ENCODE measurements around the gene TMEM82. TPM values are rescaled to one million over a fixed set of nuclear protein-coding genes. Genes with fewer than 3 reads are reported as not detected.

Gene TMEM82
- total RNA-seq, 6 donors from 2014 or later, result not detected

- Histone ChIP-seq H3K4me1 (peaks cover 42 to 74% (median 59%) of the 10 kb centered on the region in 4 donors), H3K36me3 (no peaks in the 10 kb centered on the region), H3K27ac (peak overlapping the region in 3 of 4 donors; percentile 55 to 83 (median 83)), H3K9me3 (no peaks in the 10 kb centered on the region), H3K27me3 (no peaks in the 10 kb centered on the region), H3K4me3 (no peak overlapping the region)
- ATAC-seq (ENCODE audit: low FRiP score in 2 of 2) (no peak), DNase-seq (peak in 1 of 2 donors; percentile 59)
- TF ChIP-seq CTCF (IDR thresholded peaks at IDR 0.05), result no peak
- no peak for TF ChIP-seq POLR2AphosphoS5 (IDR thresholded peaks at IDR 0.05)
- no peak for TF ChIP-seq EP300 (IDR thresholded peaks at IDR 0.05)
- no peak for TF ChIP-seq POLR2A (IDR thresholded peaks at IDR 0.05)
- WGBS, 2 donors, result 93 to 94% methylated on average over 17 of the region's 17 CpGs
These were observed 37.6 kb upstream of the TMEM82 start for GRCh38 chr1:15704526-15705183.

- TF ChIP-seq POLR2A (IDR thresholded peaks at IDR 0.05), result no peak
- TF ChIP-seq POLR2AphosphoS5 (IDR thresholded peaks at IDR 0.05), result no peak
- no peak for TF ChIP-seq EP300 (IDR thresholded peaks at IDR 0.05)
- no peak for TF ChIP-seq CTCF (IDR thresholded peaks at IDR 0.05)
- DNase-seq, result no peak
- Histone ChIP-seq H3K27me3 (no peaks in the 10 kb centered on the region), H3K4me1 (peaks cover 37 to 69% (median 55%) of the 10 kb centered on the region in 4 donors), H3K36me3 (no peaks in the 10 kb centered on the region), H3K27ac (peak overlapping the region in 1 of 4 donors; percentile 83), H3K9me3 (no peaks in the 10 kb centered on the region), H3K4me3 (no peak overlapping the region)
- WGBS, 2 donors, result 97 to 99% methylated on average over 11 of the region's 11 CpGs
- no peak for ATAC-seq (ENCODE audit: low FRiP score in 2 of 2)
These were observed 37.1 kb upstream of the TMEM82 start for GRCh38 chr1:15705184-15705566.

- WGBS, 2 donors, result 68 to 69% methylated on average over 7 of the region's 7 CpGs
- Histone ChIP-seq H3K4me3 (no peak overlapping the region), H3K4me1 (peaks cover 35 to 55% (median 47%) of the 10 kb centered on the region in 4 donors), H3K27ac (peak overlapping the region in 3 of 4 donors; percentile 9 to 45 (median 35)), H3K27me3 (no peaks in the 10 kb centered on the region), H3K9me3 (no peaks in the 10 kb centered on the region), H3K36me3 (no peaks in the 10 kb centered on the region)
- ATAC-seq (ENCODE audit: low FRiP score in 2 of 2) (peak in 1 of 2 donors; percentile 88), DNase-seq (peak in 1 of 2 donors; percentile 91)
- TF ChIP-seq POLR2A (IDR thresholded peaks at IDR 0.05) (no peak), EP300 (IDR thresholded peaks at IDR 0.05) (peak in 1 of 4 donors; percentile 1), CTCF (IDR thresholded peaks at IDR 0.05) (no peak), POLR2AphosphoS5 (IDR thresholded peaks at IDR 0.05) (peak in 1 of 2 donors; percentile 32)
These were observed 35.5 kb upstream of the TMEM82 start for GRCh38 chr1:15706751-15707150.

- Histone ChIP-seq H3K27ac (peak overlapping the region in 3 of 4 donors; percentile 3 to 45 (median 9)), H3K4me1 (peaks cover 33 to 50% (median 46%) of the 10 kb centered on the region in 4 donors), H3K36me3 (no peaks in the 10 kb centered on the region), H3K27me3 (no peaks in the 10 kb centered on the region), H3K4me3 (no peak overlapping the region), H3K9me3 (no peaks in the 10 kb centered on the region)
- ATAC-seq (ENCODE audit: low FRiP score in 2 of 2), result no peak
- 65 to 79% methylated on average over 8 of the region's 8 CpGs for WGBS, 2 donors
- DNase-seq, result no peak
- no peak for TF ChIP-seq POLR2A (IDR thresholded peaks at IDR 0.05)
- TF ChIP-seq POLR2AphosphoS5 (IDR thresholded peaks at IDR 0.05), result no peak
- TF ChIP-seq EP300 (IDR thresholded peaks at IDR 0.05), result no peak
- no peak for TF ChIP-seq CTCF (IDR thresholded peaks at IDR 0.05)
These were observed 34.9 kb upstream of the TMEM82 start for GRCh38 chr1:15707239-15707925.
